Kidney epithelial cell (primary cell): Measurements from ENCODE around the gene CPPED1. TPM values are rescaled to one million over a fixed set of nuclear protein-coding genes. Genes with fewer than 3 reads are reported as not detected.
A peak's percentile ranks its signal among the peaks of the same experiment; 100 is the strongest.

Source experiments
- DNase-seq: peaks from one replicate; pipeline ENCODE4 v3.0.0-alpha.2; 2010; ENCODE audit warnings: low read depth
- H3K27me3 ChIP-seq: 2 replicates; pipeline ENCODE4 v1.6.0; 2011; ENCODE audit warnings: low read length; ENCODE audit not compliant: control insufficient read depth, insufficient read depth
- H3K36me3 ChIP-seq: 2 replicates; pipeline ENCODE4 v1.5.1; 2011; ENCODE audit warnings: low read length; ENCODE audit not compliant: control insufficient read depth, insufficient read depth
- H3K4me3 ChIP-seq: 2 replicates; pipeline ENCODE4 v1.5.1; 2011; ENCODE audit warnings: low read depth, mild to moderate bottlenecking, control low read depth, low read length
- CTCF ChIP-seq: IDR thresholded peaks from 2 replicates; pipeline ENCODE4 v1.5.1; 2011; ENCODE audit warnings: mild to moderate bottlenecking, moderate library complexity, low read length, control low read depth, inconsistent platforms; ENCODE audit not compliant: insufficient read depth, poor library complexity, severe bottlenecking
- total RNA-seq: library from RNA; depleted of rRNA; stranded (reverse); fragments of >200 nt; gene quantifications from 2 replicates; pipeline ENCODE4 v1.2.3, GENCODE V29; 2015

Gene CPPED1
- total RNA-seq, 1 donor from 2014 or later: 25.3 TPM

DNA sequence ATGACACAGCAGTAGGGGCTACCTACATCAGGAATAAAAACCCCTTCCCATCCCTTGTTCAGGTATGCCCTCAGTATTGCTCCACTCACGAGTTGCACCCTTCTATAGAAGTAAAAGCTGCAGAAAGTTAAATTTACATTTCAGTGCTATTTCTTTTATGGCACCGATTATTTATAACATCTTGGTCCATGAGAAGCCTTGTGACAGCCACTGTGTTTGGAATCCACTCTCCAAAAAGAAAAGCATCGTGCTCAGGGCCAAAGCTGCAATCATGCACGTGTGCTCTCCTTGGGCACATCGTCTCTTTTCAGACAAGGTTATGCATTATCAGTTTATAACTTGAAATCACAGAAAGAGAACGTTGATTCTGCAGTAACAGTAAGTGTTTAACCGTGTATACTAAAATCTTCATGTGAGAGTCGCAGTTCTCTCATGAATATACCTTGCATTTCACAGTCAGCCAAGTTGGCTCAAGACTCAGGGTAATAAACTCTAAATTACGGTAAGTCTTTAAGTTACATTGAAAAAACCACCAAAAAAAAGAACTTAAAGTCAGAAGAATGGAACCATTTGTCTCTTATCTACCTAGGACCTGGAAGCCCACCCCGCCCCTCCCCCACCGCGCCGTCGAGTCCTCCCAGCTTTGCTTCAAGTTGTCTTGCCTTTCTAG lies 189.6 kb downstream of the CPPED1 start:
- no peaks in the 10 kb centered on the region for H3K36me3 ChIP-seq

DNA sequence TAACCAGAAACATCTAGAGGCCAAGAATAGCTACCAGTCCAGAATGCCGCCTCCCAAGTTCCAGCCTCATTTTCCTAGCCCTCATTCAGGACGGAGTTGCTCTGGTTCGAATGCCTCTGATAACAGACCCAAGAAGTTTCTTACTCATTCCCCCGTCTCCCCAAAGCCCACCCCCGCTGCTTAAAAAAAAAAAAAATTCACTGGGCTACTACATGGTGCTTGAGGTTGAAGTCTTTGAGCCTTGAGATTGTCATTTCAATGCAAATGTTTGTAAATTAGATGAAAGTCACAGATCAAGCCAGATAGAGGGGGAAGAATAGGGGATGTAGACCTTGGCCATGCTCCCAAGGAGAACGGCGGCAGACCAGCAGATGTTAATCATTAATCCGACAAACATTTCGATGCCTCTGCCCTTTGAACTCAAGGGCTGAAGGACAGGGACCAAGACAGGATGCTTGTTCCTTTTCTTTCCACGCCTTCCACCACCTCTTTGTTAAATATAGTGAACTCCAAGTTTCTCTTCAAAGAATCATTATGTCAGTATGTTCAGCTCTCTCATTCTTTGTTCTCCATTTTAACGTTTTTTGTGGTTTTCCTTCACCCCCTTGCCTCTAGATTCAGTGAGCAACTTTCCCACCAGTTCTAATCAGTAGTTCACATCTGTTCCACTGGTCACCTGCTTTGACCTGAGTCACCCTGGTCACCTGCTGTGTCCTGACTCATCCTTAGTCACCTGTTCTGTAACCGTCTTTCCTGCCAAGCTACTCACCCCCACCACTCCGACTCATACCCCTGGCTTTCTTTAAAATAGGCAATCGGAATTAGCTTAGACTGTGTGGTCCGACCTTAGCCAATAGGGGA lies 190.3 kb downstream of the CPPED1 start:
- TF ChIP-seq CTCF: no peak
- no peaks in the 10 kb centered on the region for H3K36me3 ChIP-seq
- DNase-seq: peak; percentile 95
- no peaks in the 10 kb centered on the region for H3K27me3 ChIP-seq
- no peak overlapping the region for H3K4me3 ChIP-seq

More for the DNA sequence above, 189.6 kb downstream of the CPPED1 start:
- Histone ChIP-seq H3K27me3 (no peaks in the 10 kb centered on the region), H3K4me3 (no peak overlapping the region)
- TF ChIP-seq CTCF: no peak
- no peak for DNase-seq

DNA sequence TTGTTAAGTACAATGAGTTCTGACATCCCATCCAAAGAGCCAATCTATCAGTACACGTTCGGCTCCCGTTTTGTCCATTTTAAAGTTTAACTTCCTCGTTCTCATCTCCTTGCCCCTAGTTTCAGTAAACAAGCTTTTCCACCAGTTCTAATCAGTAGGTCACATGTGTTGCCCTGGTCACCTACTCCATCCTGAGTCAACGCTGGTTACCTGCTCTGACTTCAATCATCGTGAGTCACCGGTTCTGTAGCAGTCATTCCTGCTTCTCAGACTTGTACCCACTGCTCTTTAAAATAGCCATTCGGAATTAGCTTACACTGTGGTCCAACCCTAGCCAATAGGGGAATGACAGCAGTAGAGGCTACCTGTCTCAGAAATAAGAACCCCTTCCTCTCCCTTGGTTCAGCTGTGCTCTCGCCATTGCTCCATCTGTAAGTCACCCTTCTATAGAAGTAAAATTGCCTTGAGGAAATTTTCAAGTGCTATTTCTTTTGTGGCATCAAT lies 191.0 kb downstream of the CPPED1 start:
- Histone ChIP-seq H3K4me3 (no peak overlapping the region), H3K36me3 (no peaks in the 10 kb centered on the region), H3K27me3 (no peaks in the 10 kb centered on the region)
- no peak for TF ChIP-seq CTCF
- DNase-seq: peak; percentile 98

- H3K36me3 ChIP-seq: no peaks in the 10 kb centered on the region
- TF ChIP-seq CTCF: no peak
- H3K4me3 ChIP-seq: no peak overlapping the region
- H3K27me3 ChIP-seq: no peaks in the 10 kb centered on the region
- DNase-seq: no peak
Observed at GRCh38 chr16:12611916-12612597, 191.6 kb downstream of the CPPED1 start.

DNA sequence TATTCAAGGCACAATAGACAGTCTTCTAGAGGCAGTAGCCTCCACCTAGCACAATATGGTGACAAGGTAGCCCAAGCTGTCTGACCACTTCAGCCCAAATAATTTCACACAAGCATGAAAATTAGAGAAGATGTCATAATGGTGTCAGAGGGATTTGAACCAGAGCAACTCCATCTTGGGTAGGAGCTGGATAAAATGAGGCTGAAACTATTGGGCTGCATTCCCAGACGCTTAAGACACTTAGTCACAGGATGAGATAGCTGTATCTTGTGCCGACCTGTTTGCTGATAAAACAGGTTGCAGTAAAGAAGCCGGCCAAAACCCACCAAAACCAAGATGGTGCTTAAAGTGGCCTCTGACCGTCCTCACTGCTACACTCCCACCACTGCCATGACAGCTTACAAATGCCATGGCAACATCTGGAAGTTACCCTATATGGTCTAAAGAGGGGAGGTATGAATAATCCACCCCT lies 192.6 kb downstream of the CPPED1 start:
- no peak for TF ChIP-seq CTCF
- H3K27me3 ChIP-seq: no peaks in the 10 kb centered on the region
- no peaks in the 10 kb centered on the region for H3K36me3 ChIP-seq
- DNase-seq: no peak
- no peak overlapping the region for H3K4me3 ChIP-seq
